DND-41 (cell line): ENCODE measurements around the gene ZDHHC7.

Experiments used
- ATAC-seq: fragments of 200-7000 bp; cut with Tn5 transposase; 3 replicates; pipeline ENCODE4 v1.9.1; 2021; ENCODE audit warnings: low read depth; ENCODE audit not compliant: insufficient read depth
- DNase-seq: peaks from one replicate; pipeline ENCODE4 v3.0.0-alpha.2; 2020
- H2AFZ ChIP-seq: 2 replicates; pipeline ENCODE4 v1.6.0; 2012; ENCODE audit warnings: low read depth, low read length
- H3K27ac ChIP-seq: 2 replicates; pipeline ENCODE4 v1.5.1; 2012; ENCODE audit warnings: low read length, inconsistent platforms
- H3K27me3 ChIP-seq: fragments of 200-600 bp; sonication (generic); 2 replicates; pipeline ENCODE4 v1.6.0; 2012; ENCODE audit warnings: low read length, mild to moderate bottlenecking, inconsistent platforms; ENCODE audit not compliant: insufficient read depth, poor library complexity
- H3K36me3 ChIP-seq: 2 replicates; pipeline ENCODE4 v1.5.1; 2012; ENCODE audit warnings: low read length, inconsistent platforms; ENCODE audit not compliant: insufficient read depth
- H3K4me1 ChIP-seq: 2 replicates; pipeline ENCODE4 v1.5.1; 2012; ENCODE audit warnings: mild to moderate bottlenecking, low read length; ENCODE audit not compliant: insufficient read depth
- H3K4me2 ChIP-seq: 2 replicates; pipeline ENCODE4 v1.6.0; 2012; ENCODE audit warnings: mild to moderate bottlenecking, moderate library complexity, low read length, inconsistent platforms; ENCODE audit not compliant: insufficient read depth
- H3K4me3 ChIP-seq, 2 experiments: fragments of 200-600 bp in 1 of 2; shearing (Covaris generic) in 1 of 2; 2 replicates each; pipeline ENCODE4 v1.5.1; 2012 to 2016; ENCODE audit warnings: inconsistent platforms in 2 of 2, low read length in 2 of 2, mild to moderate bottlenecking in 2 of 2, low read depth in 1 of 2, moderate library complexity in 1 of 2
- H3K79me2 ChIP-seq: 2 replicates; pipeline ENCODE4 v1.6.0; 2012; ENCODE audit warnings: low read length, inconsistent platforms; ENCODE audit not compliant: insufficient read depth
- H3K9ac ChIP-seq: 2 replicates; pipeline ENCODE4 v1.6.0; 2012; ENCODE audit warnings: low read depth, mild to moderate bottlenecking, inconsistent platforms, low read length, moderate library complexity
- H3K9me3 ChIP-seq: 2 replicates; pipeline ENCODE4 v1.5.1; 2012; ENCODE audit warnings: low read length, moderate library complexity, mild to moderate bottlenecking, inconsistent platforms; ENCODE audit not compliant: insufficient read depth, severe bottlenecking
- H4K20me1 ChIP-seq: 2 replicates; pipeline ENCODE4 v1.6.0; 2012; ENCODE audit warnings: low read length; ENCODE audit not compliant: insufficient read depth
- CTCF ChIP-seq: IDR thresholded peaks from 2 replicates; pipeline ENCODE4 v1.5.1; 2012; ENCODE audit warnings: borderline replicate concordance, low read length, moderate library complexity, mild to moderate bottlenecking; ENCODE audit not compliant: poor library complexity, severe bottlenecking; ENCODE audit errors: extremely low read depth
- EZH2 ChIP-seq: IDR thresholded peaks from 3 replicates; pipeline ENCODE4 v1.6.1; 2012; ENCODE audit warnings: borderline replicate concordance, low read depth, mild to moderate bottlenecking, moderate library complexity, low read length, inconsistent platforms; ENCODE audit not compliant: severe bottlenecking

ZDHHC7 gene

DNA sequence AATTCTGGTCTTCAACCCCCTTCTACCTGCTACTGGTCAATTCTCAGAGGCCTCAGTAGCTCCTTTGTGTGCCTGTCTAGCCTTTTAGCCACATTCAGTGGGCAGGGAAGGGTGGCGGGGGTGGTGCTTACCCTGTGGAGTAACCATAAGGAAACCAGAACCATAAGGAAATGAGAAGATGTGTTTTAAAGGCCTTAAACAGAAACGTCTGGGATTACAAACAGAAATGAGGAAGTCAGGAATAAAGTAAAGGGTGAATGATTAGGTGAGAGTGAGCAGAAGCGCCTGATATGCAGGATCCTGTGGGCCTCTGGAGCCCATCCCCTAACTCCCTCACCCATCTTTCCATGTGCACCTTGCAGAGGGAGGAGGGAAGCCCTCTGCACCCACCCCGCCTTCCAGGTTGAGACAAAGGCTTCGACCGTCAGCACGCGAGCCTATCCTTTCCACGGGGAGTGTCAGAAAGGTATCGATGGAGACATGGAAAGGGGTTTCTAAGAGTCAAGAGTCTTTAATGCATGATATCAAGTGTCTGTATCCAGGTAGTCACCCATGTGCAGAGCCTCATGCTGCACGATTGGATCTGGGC, 36.6 kb upstream of the ZDHHC7 start:
- Histone ChIP-seq H3K36me3 (no peaks in the 10 kb centered on the region), H2AFZ (no peak overlapping the region), H3K27ac (no peak overlapping the region), H3K79me2 (no peaks in the 10 kb centered on the region), H3K9me3 (no peaks in the 10 kb centered on the region), H3K4me1 (no peaks in the 10 kb centered on the region), H3K27me3 (no peaks in the 10 kb centered on the region), H3K4me3 (no peak overlapping the region), H3K4me2 (no peak overlapping the region), H3K9ac (no peak overlapping the region), H4K20me1 (no peaks in the 10 kb centered on the region; the same call in none of the 2 replicates)
- TF ChIP-seq CTCF (no peak), EZH2 (no peak)
- ATAC-seq, result no peak
- no peak for DNase-seq

GRCh38 chr16:85046931-85047866, 35.9 kb upstream of the ZDHHC7 start:
- Histone ChIP-seq H3K4me1 (no peaks in the 10 kb centered on the region), H4K20me1 (no peaks in the 10 kb centered on the region; the same call in none of the 2 replicates), H3K36me3 (no peaks in the 10 kb centered on the region), H3K9ac (no peak overlapping the region), H3K79me2 (no peaks in the 10 kb centered on the region), H3K27me3 (no peaks in the 10 kb centered on the region), H3K27ac (no peak overlapping the region), H3K4me2 (no peak overlapping the region), H3K9me3 (no peaks in the 10 kb centered on the region), H2AFZ (no peak overlapping the region), H3K4me3 (no peak overlapping the region)
- ATAC-seq (no peak), DNase-seq (no peak)
- TF ChIP-seq CTCF, result no peak
- no peak for TF ChIP-seq EZH2

DNA sequence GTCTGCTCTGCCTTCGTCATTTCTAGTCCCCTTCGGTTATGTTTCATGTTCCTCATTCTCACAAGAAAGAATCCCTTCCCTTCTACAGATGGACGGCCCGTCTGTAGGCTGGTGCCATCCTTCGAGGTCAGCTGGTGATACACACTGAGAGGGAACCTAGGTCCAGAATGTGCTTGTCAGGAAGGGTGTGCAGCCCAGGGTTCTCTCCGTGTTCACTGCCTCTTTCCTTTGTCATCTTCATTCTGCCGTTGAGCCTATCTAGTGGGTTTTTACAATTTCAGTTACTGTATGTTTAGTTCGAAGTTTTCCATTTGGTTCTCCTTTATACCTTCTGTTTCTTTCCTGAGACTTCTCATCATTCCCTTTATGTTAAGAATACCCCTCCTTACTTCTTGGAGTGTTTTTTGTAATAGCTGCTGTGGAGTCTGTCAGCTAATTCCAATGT, 35.2 kb upstream of the ZDHHC7 start:
- H3K27ac ChIP-seq, result no peak overlapping the region
- TF ChIP-seq EZH2, result no peak
- no peak for TF ChIP-seq CTCF
- no peaks in the 10 kb centered on the region for H3K9me3 ChIP-seq
- H4K20me1 ChIP-seq, result no peaks in the 10 kb centered on the region; the same call in none of the 2 replicates
- H3K79me2 ChIP-seq, result no peaks in the 10 kb centered on the region
- H3K4me3 ChIP-seq, result no peak overlapping the region
- no peak overlapping the region for H3K4me2 ChIP-seq
- no peaks in the 10 kb centered on the region for H3K4me1 ChIP-seq
- H3K36me3 ChIP-seq, result no peaks in the 10 kb centered on the region
- H3K9ac ChIP-seq, result no peak overlapping the region
- no peak overlapping the region for H2AFZ ChIP-seq
- no peaks in the 10 kb centered on the region for H3K27me3 ChIP-seq
- ATAC-seq (no peak), DNase-seq (no peak)
